HG03103 (cell line): ENCODE results near the gene IL18.
A peak's percentile ranks its signal among the peaks of the same experiment; 100 is the strongest.
"Not testable (repeated sequence)": the region's sequence is repeated elsewhere in the genome, so short reads cannot be mapped to it uniquely, and the experiment has no call there.

ENCODE experiments used
- ATAC-seq: cut with Tn5 transposase; IDR thresholded peaks from one replicate; pipeline ENCODE4 v1.9.1; 2021; ENCODE audit warnings: low read depth; ENCODE audit not compliant: unreplicated experiment

The IL18 gene

GRCh38 chr11:112123129-112123528, 40.8 kb downstream of the IL18 start:
- no peak for ATAC-seq

- ATAC-seq, result no peak
These were observed 41.8 kb downstream of the IL18 start for GRCh38 chr11:112121981-112122615.

- ATAC-seq, result no peak
These were observed 45.7 kb downstream of the IL18 start for GRCh38 chr11:112118176-112118575.

GRCh38 chr11:112115386-112115785, 48.5 kb downstream of the IL18 start:
- ATAC-seq, result no peak

- ATAC-seq, result no peak
These were observed 49.4 kb downstream of the IL18 start for GRCh38 chr11:112114460-112114859.

GRCh38 chr11:112113539-112114457, 50.1 kb downstream of the IL18 start:
- peak; percentile 74 for ATAC-seq

- ATAC-seq, result no peak
These were observed 57.8 kb downstream of the IL18 start for GRCh38 chr11:112106070-112106469.

- ATAC-seq, result no peak
These were observed 60.4 kb downstream of the IL18 start for GRCh38 chr11:112103446-112103845.

- no peak for ATAC-seq
These were observed 63.4 kb downstream of the IL18 start for GRCh38 chr11:112100462-112100861.

GRCh38 chr11:112097734-112098528, 66.0 kb downstream of the IL18 start:
- ATAC-seq, result no peak

- ATAC-seq, result no peak
These were observed 67.7 kb downstream of the IL18 start for GRCh38 chr11:112096194-112096593.

GRCh38 chr11:112095302-112095701, 68.6 kb downstream of the IL18 start:
- ATAC-seq, result not testable (repeated sequence)
